ENCODE results near the gene NEUROG3. TPM values are rescaled to one million over a fixed set of nuclear protein-coding genes. Genes with fewer than 3 reads are reported as not detected.
A peak's percentile ranks its signal among the peaks of the same experiment; 100 is the strongest.

Gene NEUROG3
- total RNA-seq, 3 donors from 2014 or later (not counting 1 experiment from before 2014, with no cell fraction given), result not detected

- 73% methylated on average over 3 of the region's 3 CpGs for WGBS (ENCODE audit: insufficient coverage)
These were observed 39.6 kb downstream of the NEUROG3 start for GRCh38 chr10:69533658-69534057.

DNA sequence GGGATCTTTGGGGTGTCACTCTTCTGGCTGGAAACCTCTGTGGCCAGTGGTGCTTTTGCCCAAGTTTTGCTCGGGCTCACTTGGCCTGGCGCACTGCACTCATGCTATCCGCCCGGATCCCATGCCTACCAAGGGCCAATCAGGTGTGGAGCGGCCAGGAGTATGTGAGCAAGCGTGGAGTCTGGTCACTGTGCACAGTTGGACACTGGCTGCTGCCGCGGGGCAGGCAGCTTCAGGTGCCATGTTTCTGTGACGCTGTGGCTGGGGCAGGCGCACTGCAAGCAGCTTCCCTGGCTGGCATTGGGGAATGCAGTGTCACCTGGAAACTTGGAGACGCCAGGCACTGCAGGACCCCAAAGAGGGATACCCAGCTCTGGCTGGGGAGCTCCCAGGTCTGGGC is 45.3 kb downstream of the NEUROG3 start:
- Histone ChIP-seq H3K9me3 (ENCODE audit: control insufficient read depth, insufficient read depth, low read length) (no peaks in the 10 kb centered on the region), H3K27me3 (ENCODE audit: control insufficient read depth, insufficient read depth, low read length) (peaks cover 4% of the 10 kb centered on the region), H3K27ac (ENCODE audit: low read length) (no peak overlapping the region), H3K4me3 (ENCODE audit: low read length) (no peak overlapping the region), H3K36me3 (ENCODE audit: control insufficient read depth, insufficient read depth, low read length) (no peaks in the 10 kb centered on the region), H3K4me1 (ENCODE audit: control insufficient read depth, insufficient read depth, low read length) (no peaks in the 10 kb centered on the region)
- ATAC-seq (peak in 1 of 3 donors; percentile 21), DNase-seq (no peak)
- H3K27me3 Mint-ChIP-seq (ENCODE audit: low read depth in 2 of 2), result peaks cover 19 to 23% of the 10 kb centered on the region in 2 donors
- H3K9me3 Mint-ChIP-seq, result no peaks in the 10 kb centered on the region
- no peak overlapping the region for H3K4me3 Mint-ChIP-seq
- intact Hi-C loops (cut with micrococcal nuclease), result no loop called here
- H3K27ac Mint-ChIP-seq, result no peak overlapping the region
- no peaks in the 10 kb centered on the region for H3K36me3 Mint-ChIP-seq
- H3K4me1 Mint-ChIP-seq, result no peaks in the 10 kb centered on the region
- 92% methylated on average over 11 of the region's 11 CpGs for WGBS (ENCODE audit: insufficient coverage)
- TF ChIP-seq, protein P1, sequence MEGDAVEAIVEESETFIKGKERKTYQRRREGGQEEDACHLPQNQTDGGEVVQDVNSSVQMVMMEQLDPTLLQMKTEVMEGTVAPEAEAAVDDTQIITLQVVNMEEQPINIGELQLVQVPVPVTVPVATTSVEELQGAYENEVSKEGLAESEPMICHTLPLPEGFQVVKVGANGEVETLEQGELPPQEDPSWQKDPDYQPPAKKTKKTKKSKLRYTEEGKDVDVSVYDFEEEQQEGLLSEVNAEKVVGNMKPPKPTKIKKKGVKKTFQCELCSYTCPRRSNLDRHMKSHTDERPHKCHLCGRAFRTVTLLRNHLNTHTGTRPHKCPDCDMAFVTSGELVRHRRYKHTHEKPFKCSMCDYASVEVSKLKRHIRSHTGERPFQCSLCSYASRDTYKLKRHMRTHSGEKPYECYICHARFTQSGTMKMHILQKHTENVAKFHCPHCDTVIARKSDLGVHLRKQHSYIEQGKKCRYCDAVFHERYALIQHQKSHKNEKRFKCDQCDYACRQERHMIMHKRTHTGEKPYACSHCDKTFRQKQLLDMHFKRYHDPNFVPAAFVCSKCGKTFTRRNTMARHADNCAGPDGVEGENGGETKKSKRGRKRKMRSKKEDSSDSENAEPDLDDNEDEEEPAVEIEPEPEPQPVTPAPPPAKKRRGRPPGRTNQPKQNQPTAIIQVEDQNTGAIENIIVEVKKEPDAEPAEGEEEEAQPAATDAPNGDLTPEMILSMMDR (IDR thresholded peaks at IDR 0.05), result no peak

More at GRCh38 chr10:69533658-69534057, 39.6 kb downstream of the NEUROG3 start:
- no peak overlapping the region for H3K4me3 ChIP-seq (ENCODE audit: low read length)
- TF ChIP-seq, protein P1 (IDR thresholded peaks at IDR 0.05), result no peak
- no peak for DNase-seq
- no peaks in the 10 kb centered on the region for H3K4me1 Mint-ChIP-seq
- no peaks in the 10 kb centered on the region for H3K9me3 ChIP-seq (ENCODE audit: control insufficient read depth, insufficient read depth, low read length)
- no peak overlapping the region for H3K27ac Mint-ChIP-seq
- peaks cover 4% of the 10 kb centered on the region for H3K27me3 ChIP-seq (ENCODE audit: control insufficient read depth, insufficient read depth, low read length)
- H3K27me3 Mint-ChIP-seq (ENCODE audit: low read depth in 2 of 2), result peaks cover 22 to 29% of the 10 kb centered on the region in 2 donors
- no peak for ATAC-seq
- no peaks in the 10 kb centered on the region for H3K36me3 ChIP-seq (ENCODE audit: control insufficient read depth, insufficient read depth, low read length)
- no peaks in the 10 kb centered on the region for H3K9me3 Mint-ChIP-seq
- intact Hi-C loops (cut with micrococcal nuclease), result no loop called here
- no peaks in the 10 kb centered on the region for H3K36me3 Mint-ChIP-seq
- H3K4me1 ChIP-seq (ENCODE audit: control insufficient read depth, insufficient read depth, low read length), result no peaks in the 10 kb centered on the region
- no peak overlapping the region for H3K27ac ChIP-seq (ENCODE audit: low read length)
- H3K4me3 Mint-ChIP-seq, result no peak overlapping the region

Other genes starting within 250 kb of the NEUROG3 start
- gene TACR2, start 156.5 kb downstream of the NEUROG3 start, total RNA-seq, result not detected
- gene TSPAN15, start 122.0 kb downstream of the NEUROG3 start, total RNA-seq, result 1 to 10 TPM; 1.3 to 3.9 (median 2.1) TPM
- 1 to 10 TPM in 2 of 3 donors, not detected in 1; 1.1 to 1.3 TPM for gene FAM241B, start 56.8 kb upstream of the NEUROG3 start, total RNA-seq
- 10 to 100 TPM in 2 of 3 donors, 1 to 10 TPM in 1; 5.2 to 22.0 (median 10.3) TPM for gene COL13A1, start 228.5 kb upstream of the NEUROG3 start, total RNA-seq